Measurements from ENCODE around the gene HEMGN. TPM values are rescaled to one million over a fixed set of nuclear protein-coding genes. Genes with fewer than 3 reads are reported as not detected.

The HEMGN gene
- total RNA-seq, 1 experiment from 2014 or later: not detected

DNA sequence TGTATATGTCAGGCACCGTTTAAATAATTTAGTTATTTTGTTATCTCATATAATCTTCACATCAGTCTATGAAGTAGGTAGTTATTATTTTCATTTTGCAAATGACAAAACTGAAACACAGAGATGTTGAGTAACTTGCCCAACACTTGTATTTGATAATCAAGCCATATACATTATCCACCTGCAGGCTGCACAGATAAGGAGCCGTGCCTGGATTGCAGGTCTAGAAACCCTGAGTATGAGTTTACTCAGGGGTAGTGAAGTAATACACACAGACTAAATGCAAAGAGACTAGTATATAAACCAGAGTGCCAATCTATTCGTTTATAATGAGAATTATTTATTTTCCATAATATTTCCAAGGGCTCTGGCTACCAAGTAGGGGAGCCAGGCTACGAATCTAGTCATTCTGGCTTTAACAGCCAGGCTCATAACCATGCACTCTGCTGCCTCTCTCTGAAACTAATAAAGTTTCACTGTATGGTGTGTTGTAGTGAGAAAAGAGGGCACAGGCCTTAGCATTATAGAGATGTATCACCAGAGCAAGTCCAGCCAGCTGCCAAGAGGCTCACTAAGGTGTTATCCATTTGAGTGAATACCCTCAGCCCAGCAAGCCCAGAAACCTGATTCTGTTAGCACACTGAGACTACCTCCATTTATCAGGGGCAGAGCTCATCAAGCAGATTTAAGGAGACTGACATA lies 4.5 kb downstream of the HEMGN start:
- H3K9me2 ChIP-seq (replicated peaks; ENCODE audit: insufficient read depth, low read length): no peaks in the 10 kb centered on the region
- no peak overlapping the region for H3K4me3 ChIP-seq (ENCODE audit: low read length)
- H3K4me2 ChIP-seq (ENCODE audit: low read depth, low read length, poor library complexity, severe bottlenecking): no peak overlapping the region
- H3K36me3 ChIP-seq (ENCODE audit: insufficient read depth, low read length): no peaks in the 10 kb centered on the region
- no peaks in the 10 kb centered on the region for H4K20me1 ChIP-seq (ENCODE audit: insufficient read depth, low read depth, low read length)
- peaks cover 35% of the 10 kb centered on the region for H3K4me1 ChIP-seq (ENCODE audit: low read length)
- no peak for DNase-seq
- no peak overlapping the region for H3K9ac ChIP-seq (ENCODE audit: low read length)
- H3K9me3 ChIP-seq (ENCODE audit: low read length): no peaks in the 10 kb centered on the region
- H3K79me2 ChIP-seq (ENCODE audit: low read length): no peaks in the 10 kb centered on the region
- no peaks in the 10 kb centered on the region for H3K27me3 ChIP-seq (ENCODE audit: low read length)
- H2AFZ ChIP-seq (ENCODE audit: low read length): no peak overlapping the region
- no peak overlapping the region for H3K27ac ChIP-seq (ENCODE audit: low read length)

GRCh38 chr9:97930972-97931371 lies 7.0 kb downstream of the HEMGN start:
- no peaks in the 10 kb centered on the region for H3K9me2 ChIP-seq (replicated peaks; ENCODE audit: insufficient read depth, low read length)
- no peak overlapping the region for H3K4me2 ChIP-seq (ENCODE audit: low read depth, low read length, poor library complexity, severe bottlenecking)
- H3K27me3 ChIP-seq (ENCODE audit: low read length): no peaks in the 10 kb centered on the region
- no peak overlapping the region for H3K9ac ChIP-seq (ENCODE audit: low read length)
- no peaks in the 10 kb centered on the region for H3K36me3 ChIP-seq (ENCODE audit: insufficient read depth, low read length)
- no peak for DNase-seq
- H3K79me2 ChIP-seq (ENCODE audit: low read length): no peaks in the 10 kb centered on the region
- H3K4me3 ChIP-seq (ENCODE audit: low read length): no peak overlapping the region
- H4K20me1 ChIP-seq (ENCODE audit: insufficient read depth, low read depth, low read length): no peaks in the 10 kb centered on the region
- H2AFZ ChIP-seq (ENCODE audit: low read length): no peak overlapping the region
- H3K27ac ChIP-seq (ENCODE audit: low read length): no peak overlapping the region
- peaks cover 36% of the 10 kb centered on the region for H3K4me1 ChIP-seq (ENCODE audit: low read length)
- H3K9me3 ChIP-seq (ENCODE audit: low read length): no peaks in the 10 kb centered on the region

DNA sequence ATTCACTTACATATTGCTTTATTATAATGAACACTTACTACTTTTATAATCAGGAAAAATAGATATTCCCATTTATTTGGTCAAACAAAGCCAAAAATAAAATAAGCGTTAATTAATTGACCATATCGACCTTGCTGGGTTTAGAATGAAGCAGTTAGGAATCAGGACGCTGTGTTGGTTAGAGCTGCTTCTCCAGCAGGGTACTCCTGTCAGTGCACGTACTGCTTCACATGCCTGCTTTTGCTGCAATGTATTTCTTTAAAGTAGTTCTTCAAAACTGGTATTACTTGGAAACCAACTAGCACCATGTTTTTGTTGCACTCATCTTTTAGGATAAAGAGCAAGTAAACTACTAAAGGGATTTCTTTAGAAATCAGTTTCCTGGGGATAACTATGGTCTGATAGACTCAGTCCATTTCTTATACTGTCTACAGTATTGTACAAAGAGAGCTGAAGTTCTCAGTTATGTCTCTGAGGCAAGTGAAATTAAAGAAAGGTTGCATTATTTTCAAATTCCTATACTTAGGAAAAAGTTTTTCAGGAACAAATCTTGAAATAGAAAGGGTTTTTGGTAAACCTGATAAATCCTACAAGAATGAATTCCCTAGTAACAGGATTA lies 8.9 kb downstream of the HEMGN start:
- H3K36me3 ChIP-seq (ENCODE audit: insufficient read depth, low read length): no peaks in the 10 kb centered on the region
- DNase-seq: no peak
- no peak overlapping the region for H2AFZ ChIP-seq (ENCODE audit: low read length)
- no peak overlapping the region for H3K27ac ChIP-seq (ENCODE audit: low read length)
- H4K20me1 ChIP-seq (ENCODE audit: insufficient read depth, low read depth, low read length): no peaks in the 10 kb centered on the region
- no peaks in the 10 kb centered on the region for H3K79me2 ChIP-seq (ENCODE audit: low read length)
- no peaks in the 10 kb centered on the region for H3K9me2 ChIP-seq (replicated peaks; ENCODE audit: insufficient read depth, low read length)
- H3K9ac ChIP-seq (ENCODE audit: low read length): no peak overlapping the region
- H3K4me3 ChIP-seq (ENCODE audit: low read length): no peak overlapping the region
- no peaks in the 10 kb centered on the region for H3K27me3 ChIP-seq (ENCODE audit: low read length)
- H3K9me3 ChIP-seq (ENCODE audit: low read length): no peaks in the 10 kb centered on the region
- H3K4me1 ChIP-seq (ENCODE audit: low read length): peaks cover 36% of the 10 kb centered on the region
- no peak overlapping the region for H3K4me2 ChIP-seq (ENCODE audit: low read depth, low read length, poor library complexity, severe bottlenecking)

GRCh38 chr9:97925497-97926334 lies 12.3 kb downstream of the HEMGN start:
- no peaks in the 10 kb centered on the region for H3K9me2 ChIP-seq (replicated peaks; ENCODE audit: insufficient read depth, low read length)
- no peaks in the 10 kb centered on the region for H3K9me3 ChIP-seq (ENCODE audit: low read length)
- H3K4me2 ChIP-seq (ENCODE audit: low read depth, low read length, poor library complexity, severe bottlenecking): peak overlapping the region; percentile 54
- H3K9ac ChIP-seq (ENCODE audit: low read length): no peak overlapping the region
- no peak overlapping the region for H2AFZ ChIP-seq (ENCODE audit: low read length)
- H3K27me3 ChIP-seq (ENCODE audit: low read length): no peaks in the 10 kb centered on the region
- H3K36me3 ChIP-seq (ENCODE audit: insufficient read depth, low read length): no peaks in the 10 kb centered on the region
- no peak for DNase-seq
- H3K4me1 ChIP-seq (ENCODE audit: low read length): peaks cover 55% of the 10 kb centered on the region
- H3K4me3 ChIP-seq (ENCODE audit: low read length): peak overlapping the region; percentile 19; the same call in 1 of the 2 replicates
- H3K27ac ChIP-seq (ENCODE audit: low read length): no peak overlapping the region
- peaks cover 11% of the 10 kb centered on the region for H3K79me2 ChIP-seq (ENCODE audit: low read length)
- no peaks in the 10 kb centered on the region for H4K20me1 ChIP-seq (ENCODE audit: insufficient read depth, low read depth, low read length)

DNA sequence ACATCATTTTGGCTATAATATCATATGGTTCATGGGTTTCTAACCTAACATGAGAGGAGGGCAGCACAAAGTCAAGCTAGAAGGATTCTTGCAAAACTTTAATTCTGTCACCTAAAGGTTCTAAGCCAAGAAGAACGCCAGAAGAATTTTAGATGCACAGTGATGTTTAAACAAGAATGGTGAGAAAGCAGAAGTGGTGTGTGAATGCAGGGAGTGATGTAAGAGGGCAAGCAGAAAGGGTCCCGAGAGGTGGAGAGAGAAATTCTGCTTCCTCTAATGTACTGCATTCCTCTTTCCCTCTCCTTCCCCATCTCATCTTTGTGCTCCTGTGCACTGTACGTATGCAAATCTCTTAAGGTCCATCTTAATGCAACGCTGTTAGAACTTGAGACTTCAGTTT lies 13.6 kb downstream of the HEMGN start:
- peak; percentile 76 for DNase-seq
- H3K36me3 ChIP-seq (ENCODE audit: insufficient read depth, low read length): no peaks in the 10 kb centered on the region
- H3K27ac ChIP-seq (ENCODE audit: low read length): peak overlapping the region; percentile 94
- no peaks in the 10 kb centered on the region for H3K9me3 ChIP-seq (ENCODE audit: low read length)
- peak overlapping the region; percentile 70 for H3K9ac ChIP-seq (ENCODE audit: low read length)
- H2AFZ ChIP-seq (ENCODE audit: low read length): peak overlapping the region; percentile 64
- peak overlapping the region; percentile 97 for H3K4me2 ChIP-seq (ENCODE audit: low read depth, low read length, poor library complexity, severe bottlenecking)
- no peaks in the 10 kb centered on the region for H3K27me3 ChIP-seq (ENCODE audit: low read length)
- no peaks in the 10 kb centered on the region for H4K20me1 ChIP-seq (ENCODE audit: insufficient read depth, low read depth, low read length)
- H3K4me3 ChIP-seq (ENCODE audit: low read length): peak overlapping the region; percentile 79
- no peaks in the 10 kb centered on the region for H3K9me2 ChIP-seq (replicated peaks; ENCODE audit: insufficient read depth, low read length)
- H3K79me2 ChIP-seq (ENCODE audit: low read length): peaks cover 24% of the 10 kb centered on the region
- H3K4me1 ChIP-seq (ENCODE audit: low read length): peaks cover 69% of the 10 kb centered on the region

DNA sequence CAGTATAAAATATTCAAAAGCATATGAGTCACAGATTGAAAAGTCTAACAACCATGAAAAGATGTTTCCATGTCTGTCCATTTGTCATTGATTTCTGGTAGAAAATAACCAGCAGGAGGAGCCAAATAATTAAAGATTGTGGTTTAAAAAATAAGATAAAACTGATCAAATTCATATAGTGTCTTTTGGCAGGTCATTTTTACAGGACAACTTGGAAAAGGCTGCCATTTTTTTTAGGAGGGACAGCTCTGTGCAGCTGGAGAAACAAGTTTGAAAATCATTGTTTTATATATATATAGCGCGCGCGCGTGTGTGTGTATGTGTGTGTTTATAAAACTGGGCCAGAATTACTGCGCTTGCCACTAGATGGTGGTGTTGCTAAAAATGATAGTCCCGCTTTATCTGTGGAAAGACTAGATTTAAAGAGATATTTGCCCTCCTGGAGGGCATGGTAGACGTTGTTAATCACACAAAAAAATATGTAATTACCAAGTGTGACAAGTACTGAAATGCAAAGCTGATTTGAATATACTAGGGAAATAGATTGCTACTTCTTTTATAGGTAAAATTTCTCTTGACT lies 14.4 kb downstream of the HEMGN start:
- Histone ChIP-seq H3K27me3 (ENCODE audit: low read length) (no peaks in the 10 kb centered on the region), H3K4me1 (ENCODE audit: low read length) (peaks cover 70% of the 10 kb centered on the region), H4K20me1 (ENCODE audit: insufficient read depth, low read depth, low read length) (no peaks in the 10 kb centered on the region), H3K9me3 (ENCODE audit: low read length) (no peaks in the 10 kb centered on the region), H3K9ac (ENCODE audit: low read length) (peak overlapping the region; percentile 90), H3K27ac (ENCODE audit: low read length) (peak overlapping the region; percentile 94), H3K36me3 (ENCODE audit: insufficient read depth, low read length) (no peaks in the 10 kb centered on the region), H3K4me3 (ENCODE audit: low read length) (peak overlapping the region; percentile 79), H3K79me2 (ENCODE audit: low read length) (peaks cover 32% of the 10 kb centered on the region), H3K4me2 (ENCODE audit: low read depth, low read length, poor library complexity, severe bottlenecking) (peak overlapping the region; percentile 97), H2AFZ (ENCODE audit: low read length) (peak overlapping the region; percentile 69), H3K9me2 (replicated peaks; ENCODE audit: insufficient read depth, low read length) (no peaks in the 10 kb centered on the region)
- peak; percentile 94 for DNase-seq

GRCh38 chr9:97921959-97922724 lies 15.8 kb downstream of the HEMGN start, which contains the start of gene TRMO:
Gene TRMO (minus strand): TSS chr9:97922500. CDS start chr9:97922493, 7 bp downstream.
- peak within 1 kb of the TSS; percentile 94 for H3K27ac ChIP-seq (ENCODE audit: low read length)
- H2AFZ ChIP-seq (ENCODE audit: low read length): peak within 1 kb of the TSS; percentile 74; the same call in 1 of the 2 replicates
- DNase-seq: peak; percentile 99
- no peaks in the 10 kb centered on the region for H3K9me2 ChIP-seq (replicated peaks; ENCODE audit: insufficient read depth, low read length)
- H3K79me2 ChIP-seq (ENCODE audit: low read length): peaks cover 41% of the 10 kb centered on the region
- H3K9ac ChIP-seq (ENCODE audit: low read length): peak within 1 kb of the TSS; percentile 90
- no peaks in the 10 kb centered on the region for H3K36me3 ChIP-seq (ENCODE audit: insufficient read depth, low read length)
- H3K9me3 ChIP-seq (ENCODE audit: low read length): no peaks in the 10 kb centered on the region
- H3K4me3 ChIP-seq (ENCODE audit: low read length): peak within 1 kb of the TSS; percentile 79
- H3K27me3 ChIP-seq (ENCODE audit: low read length): no peaks in the 10 kb centered on the region
- H3K4me1 ChIP-seq (ENCODE audit: low read length): peaks cover 69% of the 10 kb centered on the region
- peak within 1 kb of the TSS; percentile 97 for H3K4me2 ChIP-seq (ENCODE audit: low read depth, low read length, poor library complexity, severe bottlenecking)
- no peaks in the 10 kb centered on the region for H4K20me1 ChIP-seq (ENCODE audit: insufficient read depth, low read depth, low read length)
